ENCODE data around the gene MPDZ. TPM values are rescaled to one million over a fixed set of nuclear protein-coding genes. Genes with fewer than 3 reads are reported as not detected.

The MPDZ gene
- total and polyA plus RNA-seq, 8 donors = 25.9 to 77.7 (median 70.1) TPM

DNA sequence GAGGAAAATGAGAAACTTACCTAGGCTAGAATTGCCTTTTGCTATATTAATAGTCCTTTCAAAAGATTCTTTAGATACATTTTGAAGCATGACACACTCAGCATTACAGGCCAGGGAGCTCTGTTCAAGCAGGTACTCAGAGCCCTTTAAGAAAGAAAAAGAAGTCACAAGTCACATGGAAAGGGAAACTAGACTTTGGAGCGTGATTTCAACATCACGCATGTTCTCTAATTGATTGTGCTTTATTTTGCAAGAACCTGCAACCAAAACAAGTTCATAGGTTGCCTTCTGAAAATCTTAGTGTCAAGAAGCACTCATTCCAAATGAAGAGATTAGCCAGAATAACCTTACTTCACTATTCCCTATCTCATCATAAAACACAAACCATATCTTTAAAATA is 103.8 kb downstream of the MPDZ start:
- Histone ChIP-seq H3K4me3 (no peak overlapping the region), H3K27ac (no peak overlapping the region)

GRCh38 chr9:13174906-13175639 is 104.4 kb downstream of the MPDZ start:
- DNase-seq = no peak
- Histone ChIP-seq H3K27me3 (no peaks in the 10 kb centered on the region), H3K4me1 (no peaks in the 10 kb centered on the region), H3K9me3 (no peaks in the 10 kb centered on the region), H3K27ac (no peak overlapping the region), H3K36me3 (peaks cover 0 to 4% of the 10 kb centered on the region in 2 donors), H3K4me3 (no peak overlapping the region)
- no peak for ATAC-seq
- TF ChIP-seq CTCF (IDR thresholded peaks at IDR 0.05) = no peak
- intact Hi-C loops (cut with DNase I) = no loop called here

More for the DNA sequence above, 103.8 kb downstream of the MPDZ start:
- Histone ChIP-seq H3K4me1 (no peaks in the 10 kb centered on the region), H3K9me3 (no peaks in the 10 kb centered on the region), H3K27me3 (no peaks in the 10 kb centered on the region), H3K36me3 (peaks cover 0 to 4% of the 10 kb centered on the region in 2 donors)
- ATAC-seq (no peak), DNase-seq (no peak)
- TF ChIP-seq CTCF (IDR thresholded peaks at IDR 0.05) = no peak
- intact Hi-C loops (cut with DNase I) = no loop called here

- Histone ChIP-seq H3K27ac (no peak overlapping the region), H3K9me3 (no peaks in the 10 kb centered on the region), H3K4me1 (no peaks in the 10 kb centered on the region), H3K27me3 (no peaks in the 10 kb centered on the region), H3K36me3 (peaks cover 0 to 4% of the 10 kb centered on the region in 2 donors), H3K4me3 (no peak overlapping the region)
- ATAC-seq = no peak
- no peak for TF ChIP-seq CTCF (IDR thresholded peaks at IDR 0.05)
- intact Hi-C loops (cut with DNase I) = no loop called here
- no peak for DNase-seq
These were observed 105.9 kb downstream of the MPDZ start for GRCh38 chr9:13173553-13173952.

- Histone ChIP-seq H3K36me3 (peaks cover 0 to 8% of the 10 kb centered on the region in 2 donors), H3K4me1 (no peaks in the 10 kb centered on the region), H3K27me3 (no peaks in the 10 kb centered on the region)
These were observed 108.2 kb downstream of the MPDZ start for GRCh38 chr9:13171261-13171660.

More at GRCh38 chr9:13171261-13171660, 108.2 kb downstream of the MPDZ start:
- ATAC-seq (no peak), DNase-seq (no peak)
- Histone ChIP-seq H3K4me3 (no peak overlapping the region), H3K27ac (no peak overlapping the region), H3K9me3 (no peaks in the 10 kb centered on the region)
- intact Hi-C loops (cut with DNase I) = no loop called here
- TF ChIP-seq CTCF (IDR thresholded peaks at IDR 0.05) = no peak
